Activated T-helper 1 cell treated with anti-CD3 and anti-CD28 coated beads, Interleukin-2, amount 50 U/mL, for 16 hours (primary cell): ENCODE measurements around the gene SRSF11.
"Not testable (repeated sequence)": the region's sequence is repeated elsewhere in the genome, so short reads cannot be mapped to it uniquely, and the experiment has no call there.

Experiments used
- DNase-seq, 2 donors: peaks; one replicate each; pipeline ENCODE4 v3.0.0-alpha.2; 2020; ENCODE audit warnings: low read depth in 1 of 2, low spot score in 1 of 2

SRSF11 gene, protein sequence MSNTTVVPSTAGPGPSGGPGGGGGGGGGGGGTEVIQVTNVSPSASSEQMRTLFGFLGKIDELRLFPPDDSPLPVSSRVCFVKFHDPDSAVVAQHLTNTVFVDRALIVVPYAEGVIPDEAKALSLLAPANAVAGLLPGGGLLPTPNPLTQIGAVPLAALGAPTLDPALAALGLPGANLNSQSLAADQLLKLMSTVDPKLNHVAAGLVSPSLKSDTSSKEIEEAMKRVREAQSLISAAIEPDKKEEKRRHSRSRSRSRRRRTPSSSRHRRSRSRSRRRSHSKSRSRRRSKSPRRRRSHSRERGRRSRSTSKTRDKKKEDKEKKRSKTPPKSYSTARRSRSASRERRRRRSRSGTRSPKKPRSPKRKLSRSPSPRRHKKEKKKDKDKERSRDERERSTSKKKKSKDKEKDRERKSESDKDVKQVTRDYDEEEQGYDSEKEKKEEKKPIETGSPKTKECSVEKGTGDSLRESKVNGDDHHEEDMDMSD

DNA sequence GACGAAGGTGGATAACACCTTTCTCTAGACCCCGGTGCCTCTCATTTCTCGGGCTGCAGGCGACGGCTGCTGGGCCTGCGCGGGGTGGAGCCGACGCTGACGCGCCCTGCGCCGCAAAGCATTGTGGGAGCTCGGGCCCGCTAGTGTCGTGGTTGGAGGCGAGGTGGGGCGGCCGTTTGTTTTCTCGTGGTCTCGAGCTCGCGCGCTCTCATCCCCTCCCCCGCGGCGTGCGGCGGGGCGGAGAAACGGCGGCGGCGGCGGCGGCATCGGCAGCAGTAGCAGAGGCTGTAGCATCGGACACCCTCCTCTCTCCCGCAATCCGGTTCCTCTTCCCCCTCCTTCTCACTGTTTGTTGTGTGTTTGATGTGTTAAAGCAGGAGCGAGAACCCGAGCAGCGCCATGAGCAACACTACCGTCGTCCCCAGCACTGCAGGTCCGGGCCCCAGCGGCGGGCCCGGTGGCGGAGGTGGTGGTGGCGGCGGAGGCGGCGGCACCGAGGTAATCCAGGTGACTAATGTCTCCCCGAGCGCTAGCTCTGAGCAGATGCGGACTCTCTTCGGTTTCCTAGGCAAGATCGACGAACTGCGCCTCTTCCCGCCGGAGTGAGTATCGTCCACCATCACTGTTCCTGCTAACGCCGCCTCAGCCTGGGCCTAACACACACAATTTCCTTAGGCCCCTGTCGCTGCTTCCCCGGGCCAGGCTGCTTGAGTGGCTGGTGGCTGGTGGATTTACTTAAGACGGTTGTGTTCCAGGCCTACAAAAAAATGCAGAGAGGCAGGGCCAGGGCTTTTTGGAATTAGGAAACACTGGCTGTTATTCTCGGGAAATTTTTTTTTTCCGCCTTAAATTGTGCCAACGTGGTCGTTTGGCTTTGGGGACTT is at the start of gene SRSF11:
Gene SRSF11, plus strand, starts transcription at position 143 of the 884 bp plus-strand sequence. Its CDS starts 257 bp downstream, at position 400.
- DNase-seq, result peak; percentile 96

DNA sequence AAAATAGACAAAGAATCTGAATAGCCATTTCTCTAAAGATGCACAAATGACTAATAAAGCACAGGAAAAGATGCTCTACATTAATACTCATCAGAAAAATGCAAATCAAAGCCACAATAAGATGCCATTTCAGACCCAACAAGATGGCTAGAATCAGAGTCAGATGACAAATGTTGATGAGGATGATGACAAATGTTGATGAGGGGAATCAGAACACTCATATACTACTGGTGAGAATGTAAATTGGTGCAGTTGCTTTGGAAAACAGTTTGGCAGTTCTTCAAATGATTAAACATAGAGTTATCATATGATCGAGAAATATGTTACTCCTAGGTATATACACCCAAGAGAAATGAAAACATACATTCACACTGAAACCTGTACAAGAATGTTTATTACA is 49.7 kb upstream of the SRSF11 start:
- no peak for DNase-seq

DNA sequence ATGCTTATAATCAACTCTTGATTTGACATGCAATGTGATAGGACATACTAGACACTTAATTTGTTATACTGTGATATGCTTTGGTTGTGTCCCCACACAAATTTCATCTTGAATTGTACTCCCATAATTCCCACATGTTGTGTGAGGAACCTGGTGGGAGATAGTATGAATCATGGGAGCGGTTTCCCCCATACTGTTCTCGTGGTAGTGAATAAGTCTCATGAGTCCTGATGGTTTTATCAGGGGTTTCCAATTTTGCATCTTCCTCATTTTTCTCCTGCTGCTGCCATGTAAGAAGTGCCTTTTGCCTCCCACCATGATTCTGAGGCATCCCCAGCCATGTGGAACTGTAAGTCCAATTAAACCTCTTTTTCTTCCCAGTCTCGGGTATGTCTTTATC is 36.0 kb upstream of the SRSF11 start:
- DNase-seq, result not testable (repeated sequence)

DNA sequence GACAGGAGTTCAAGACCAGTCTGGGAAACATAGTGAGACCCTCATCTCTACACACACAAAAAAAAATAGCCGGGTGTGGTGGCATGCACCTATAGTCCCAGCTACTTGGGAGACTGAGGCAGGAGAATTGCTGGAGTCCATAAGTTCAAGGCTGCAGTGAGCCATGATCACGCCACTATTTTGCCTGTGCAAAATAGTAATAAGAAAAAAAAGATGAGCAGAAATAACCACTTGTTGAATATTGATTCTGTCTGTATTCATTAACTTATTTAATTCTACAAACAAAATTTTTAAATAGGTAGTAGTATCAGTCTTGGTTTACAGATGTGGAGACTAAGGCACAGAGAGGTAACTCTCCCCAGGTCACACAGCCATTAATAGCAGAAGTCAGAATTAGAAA is 32.7 kb upstream of the SRSF11 start:
- DNase-seq, result no peak

DNA sequence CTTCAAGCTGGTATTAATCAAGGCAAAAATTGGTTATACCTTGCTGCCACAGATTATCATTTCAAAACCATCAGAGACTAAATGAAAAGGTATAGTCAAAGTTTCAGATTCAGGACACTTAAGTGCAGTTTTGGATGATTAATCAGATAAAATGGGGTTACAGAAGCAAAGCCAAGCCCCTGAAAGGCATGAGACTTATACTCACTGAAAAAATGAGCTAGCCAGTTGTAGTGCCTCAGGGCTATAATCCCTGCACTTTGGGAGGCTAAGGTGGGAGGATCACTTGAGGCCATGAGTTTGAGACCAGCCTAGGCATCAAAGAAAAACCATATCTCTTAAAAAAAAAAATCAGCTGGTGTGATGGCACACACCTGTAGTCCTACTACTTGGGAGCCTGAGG is 31.0 kb upstream of the SRSF11 start:
- no peak for DNase-seq

DNA sequence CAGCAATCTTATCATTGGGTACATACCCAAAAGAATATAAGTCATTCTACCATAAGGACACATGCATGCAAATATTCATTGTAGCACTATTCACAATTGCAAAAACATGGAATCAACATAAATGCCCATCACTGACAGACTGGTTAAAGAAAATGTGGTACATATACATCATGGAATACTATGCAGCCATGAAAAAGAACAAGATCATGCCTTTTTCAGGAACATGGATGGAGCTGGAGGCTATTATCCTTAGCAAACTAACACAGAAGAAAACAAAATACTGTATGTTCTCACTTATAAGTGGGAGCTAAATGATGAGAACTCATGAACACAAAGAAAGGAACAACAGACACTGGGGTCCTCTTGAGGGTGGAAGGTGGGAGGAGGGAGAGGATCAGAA is 28.7 kb upstream of the SRSF11 start:
- DNase-seq, result not testable (repeated sequence)

DNA sequence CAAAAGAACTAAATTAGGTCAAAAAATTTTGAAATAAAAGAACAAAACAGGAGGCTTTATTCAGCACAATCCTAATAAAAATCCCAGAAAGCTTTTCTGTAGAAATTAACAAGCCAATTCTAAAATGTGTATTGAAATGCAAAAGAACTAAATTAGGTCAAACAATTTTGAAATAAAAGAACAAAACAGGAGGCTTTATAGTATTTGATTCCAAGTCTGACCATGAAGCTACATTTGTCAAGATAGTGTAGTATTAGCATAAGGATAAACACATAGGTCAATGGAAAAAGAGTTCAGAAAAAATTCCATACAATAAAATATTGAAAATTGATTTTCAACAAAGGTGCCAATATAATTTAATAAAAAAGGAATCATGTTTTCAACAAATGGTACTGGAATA is 26.6 kb upstream of the SRSF11 start:
- DNase-seq, result no peak

DNA sequence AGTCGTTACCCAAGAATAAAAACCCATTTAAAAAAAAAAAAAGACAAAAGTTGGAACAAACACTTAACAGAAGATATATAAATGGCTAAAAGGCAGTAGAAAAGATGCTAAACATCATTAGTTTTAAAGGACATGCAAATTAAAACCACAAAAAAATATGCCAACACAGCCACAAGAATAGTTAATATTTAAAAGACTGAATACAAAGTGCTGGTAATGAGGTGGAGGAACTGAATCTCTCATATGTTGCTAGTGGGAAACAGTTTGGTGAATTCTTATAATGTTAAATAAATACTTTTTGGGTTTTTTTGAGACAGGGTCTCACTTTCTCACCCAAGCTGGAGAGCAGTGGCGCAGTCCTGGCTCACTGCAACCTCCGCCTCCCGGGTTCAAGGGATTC is 25.8 kb upstream of the SRSF11 start:
- no peak for DNase-seq

DNA sequence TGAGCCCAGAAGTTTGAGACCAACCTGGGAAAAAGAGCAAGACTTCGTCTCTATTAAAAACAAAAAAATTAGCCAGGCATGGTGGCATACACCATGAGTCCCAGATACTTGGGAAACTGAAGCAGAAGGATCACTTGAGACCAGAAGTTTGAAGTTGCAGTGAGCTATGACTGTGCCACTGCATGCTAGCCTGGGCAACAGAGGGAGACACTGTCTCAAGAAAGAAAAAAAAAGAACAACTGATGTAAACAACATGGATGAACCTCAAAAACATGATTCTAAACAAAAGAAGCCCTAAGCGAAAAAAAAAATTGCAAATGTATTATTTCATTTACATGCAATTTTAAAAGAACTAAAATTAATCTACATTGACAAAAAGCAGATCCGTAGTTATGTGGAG is 24.8 kb upstream of the SRSF11 start:
- DNase-seq, result no peak

DNA sequence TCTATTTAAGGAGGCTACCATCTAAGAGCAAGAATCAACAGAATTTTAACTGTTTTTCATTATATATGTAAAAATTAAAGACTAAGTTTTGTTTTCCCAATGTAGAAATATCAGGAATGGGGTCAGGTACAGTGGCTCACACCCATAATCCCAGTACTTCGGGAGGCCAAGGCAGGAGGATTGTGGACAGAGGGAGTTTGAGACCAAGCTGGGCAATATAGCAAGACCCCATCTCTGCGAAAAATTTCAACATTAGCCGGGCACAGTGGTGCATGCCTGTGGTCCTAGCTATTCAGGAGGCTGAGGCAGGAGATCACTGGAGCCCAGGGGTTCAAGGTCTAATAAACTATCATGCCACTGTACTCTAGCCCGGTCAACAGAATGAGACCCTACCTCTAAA is 21.1 kb upstream of the SRSF11 start:
- no peak for DNase-seq

DNA sequence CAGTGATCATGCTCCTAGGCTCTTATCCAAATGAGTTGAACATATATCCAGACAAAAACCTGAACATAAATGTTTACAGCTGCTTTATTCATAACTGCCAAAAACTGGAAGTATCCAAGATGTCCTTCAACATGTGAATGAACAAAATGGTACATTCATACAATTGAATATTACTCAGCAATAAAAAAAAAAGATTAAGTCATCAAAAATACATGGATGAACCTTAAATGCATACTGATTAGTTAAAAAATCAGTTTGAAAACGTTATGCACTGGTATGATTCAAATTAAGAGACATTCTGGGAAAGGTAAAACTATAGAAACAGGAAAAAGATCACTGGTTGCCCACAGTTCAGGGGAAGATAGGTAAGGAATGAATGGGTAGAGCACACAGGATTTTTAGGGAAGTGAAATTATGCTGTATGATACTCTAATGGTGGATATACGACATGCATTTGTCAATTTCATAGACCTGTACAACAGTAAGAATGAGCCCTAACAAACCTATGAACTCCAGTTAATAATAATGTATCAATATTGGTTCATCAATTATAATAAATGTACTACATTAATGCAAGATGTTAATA is 18.9 kb upstream of the SRSF11 start:
- DNase-seq, result no peak

DNA sequence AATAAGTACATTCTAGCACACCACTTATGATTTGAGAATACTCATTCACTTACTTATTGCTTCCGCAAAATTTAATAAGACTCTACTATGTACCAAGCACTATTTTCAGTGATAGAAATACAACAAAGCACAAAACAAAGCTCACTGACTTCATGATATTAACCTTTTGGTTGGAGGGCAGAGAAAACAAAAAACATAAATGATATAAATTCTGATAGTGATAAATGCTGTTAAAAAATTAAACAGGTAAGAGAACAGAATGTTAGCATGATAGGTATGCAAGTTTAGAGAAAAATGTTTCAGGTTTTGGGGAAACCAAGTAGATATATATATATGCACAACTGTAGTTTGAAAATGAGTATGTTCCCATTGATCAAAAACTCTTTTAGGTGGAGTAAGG is 17.0 kb upstream of the SRSF11 start:
- DNase-seq, result no peak

DNA sequence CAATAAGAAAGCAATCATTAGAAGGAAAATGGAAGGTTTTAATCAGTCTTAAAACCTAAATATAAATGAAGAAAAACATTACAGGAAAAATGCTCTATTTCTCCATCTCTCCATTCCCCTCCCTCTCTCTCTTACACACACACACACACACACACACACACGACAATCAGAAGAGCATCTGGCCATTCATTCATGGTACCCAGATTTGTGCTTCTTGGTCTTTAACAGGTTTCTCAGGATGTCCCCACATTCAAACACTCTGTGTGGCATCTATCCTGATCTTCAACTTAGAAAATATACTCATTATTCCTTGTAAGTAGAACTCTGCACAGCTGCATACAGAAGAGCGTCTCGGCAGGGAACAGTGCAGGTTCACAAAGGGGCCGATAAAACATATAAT is 16.6 kb upstream of the SRSF11 start:
- no peak for DNase-seq

DNA sequence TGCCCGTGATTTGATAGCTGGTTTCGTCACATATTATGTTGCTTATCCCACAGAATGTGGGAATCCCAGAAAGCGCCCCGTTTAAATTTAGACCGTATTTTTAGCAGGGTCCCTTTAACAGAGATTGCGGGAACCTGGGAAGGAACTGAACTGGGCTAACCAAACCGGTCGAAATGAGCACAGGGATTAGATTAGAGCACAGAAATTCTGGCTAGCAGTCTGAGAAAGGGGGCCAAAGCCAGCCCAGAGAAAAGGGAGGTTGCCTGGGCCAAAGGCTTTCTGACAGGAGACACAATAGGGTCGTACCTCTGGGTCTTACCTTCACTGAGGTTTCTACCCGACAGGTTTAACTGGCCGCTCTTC is 16.1 kb upstream of the SRSF11 start:
- no peak for DNase-seq

DNA sequence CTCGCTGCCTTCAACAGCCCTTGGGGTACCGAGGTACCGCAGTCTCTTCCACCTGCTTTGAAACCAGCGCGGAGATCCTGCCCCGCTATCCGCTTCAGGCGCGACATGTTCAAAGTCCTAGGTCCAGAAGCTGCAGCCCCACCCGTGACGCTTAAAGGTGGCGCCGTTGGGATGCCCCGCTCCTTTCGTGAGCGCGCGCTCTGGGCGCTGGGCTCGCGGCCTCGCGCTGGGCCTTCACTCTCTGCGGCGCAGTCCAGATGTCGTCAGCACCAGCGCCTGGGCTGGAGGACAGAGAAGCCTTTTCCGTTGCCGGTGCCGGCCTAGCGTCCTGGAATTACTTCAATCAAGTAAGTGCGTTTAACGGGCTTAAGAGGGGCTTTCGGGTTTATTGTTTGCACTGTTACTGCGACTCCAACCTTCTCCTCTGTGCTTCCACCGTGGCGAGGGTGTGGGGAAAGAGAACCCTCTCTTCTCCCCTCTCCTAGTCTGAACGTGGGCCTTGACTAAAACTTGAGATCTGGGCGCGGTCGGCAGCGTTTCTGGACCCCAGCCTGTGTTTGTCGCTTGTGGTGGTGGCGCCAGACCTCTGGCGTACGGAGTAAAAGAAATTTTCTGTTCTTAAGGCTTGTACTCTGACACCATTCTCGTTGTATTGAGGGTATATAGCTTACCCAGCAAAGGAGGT is 15.6 kb upstream of the SRSF11 start, which contains the start of gene LRRC40:
Gene LRRC40, minus strand, starts transcription at position 146 of the 685 bp plus-strand sequence. Its CDS starts 39 bp downstream, at position 107.
- DNase-seq, result peak; percentile 90 to 92

DNA sequence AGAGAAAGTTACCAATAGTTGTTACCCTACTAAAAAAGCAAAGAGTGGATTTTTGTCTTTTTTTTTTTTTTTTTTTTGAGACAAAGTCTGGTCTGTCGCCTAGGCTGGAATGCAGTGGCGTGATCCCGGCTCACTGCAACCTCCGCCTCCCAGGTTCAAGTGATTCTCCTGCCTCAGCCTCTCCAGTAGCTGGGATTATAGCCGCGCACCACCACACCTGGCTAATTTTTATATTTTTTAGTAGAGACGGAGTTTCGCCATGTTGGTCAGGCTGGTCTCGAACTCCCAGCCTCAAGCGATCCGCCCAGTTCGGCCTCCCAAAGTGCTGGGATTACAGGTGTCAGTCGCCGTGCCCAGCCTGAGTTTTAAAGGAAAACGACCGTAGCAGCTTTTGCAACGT is 14.3 kb upstream of the SRSF11 start:
- not testable (repeated sequence) for DNase-seq

DNA sequence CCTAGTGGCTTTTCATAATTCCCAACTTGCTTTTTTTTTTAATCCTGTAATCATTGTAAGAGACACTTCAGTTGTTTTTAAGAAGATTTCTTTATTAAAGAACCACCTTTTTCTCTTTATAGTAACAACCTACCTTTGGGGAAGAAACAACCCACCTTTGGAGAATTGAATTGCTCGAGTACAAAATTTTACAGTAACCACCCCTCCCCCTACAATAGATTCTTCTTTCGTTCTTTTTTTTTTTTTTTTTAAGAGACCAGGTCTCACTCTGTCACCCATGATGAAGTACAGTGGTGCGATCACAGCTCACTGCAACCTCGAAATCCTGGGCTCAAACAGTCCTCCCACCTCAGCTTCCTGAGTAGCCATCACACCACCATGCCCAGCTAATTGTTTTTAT is 13.7 kb upstream of the SRSF11 start:
- no peak for DNase-seq

DNA sequence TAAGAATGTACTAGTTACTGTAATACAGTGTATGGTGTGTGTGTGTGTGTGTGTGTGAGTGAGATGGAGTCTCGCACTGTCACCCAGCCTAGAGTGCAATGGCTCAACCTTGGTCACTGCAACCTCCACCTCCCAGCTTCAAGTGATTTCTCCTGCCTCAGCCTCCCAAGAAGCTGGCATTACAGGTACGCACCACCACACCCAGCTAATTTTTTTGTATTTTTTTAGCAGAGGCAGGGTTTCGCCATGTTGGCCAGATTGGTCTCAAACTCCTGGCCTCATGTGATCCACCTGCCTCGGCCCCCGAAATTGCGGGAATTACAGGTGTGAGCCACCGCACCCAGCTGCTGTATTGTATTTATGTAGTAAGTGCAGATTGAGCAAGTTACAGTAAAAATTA is 12.9 kb upstream of the SRSF11 start:
- no peak for DNase-seq

DNA sequence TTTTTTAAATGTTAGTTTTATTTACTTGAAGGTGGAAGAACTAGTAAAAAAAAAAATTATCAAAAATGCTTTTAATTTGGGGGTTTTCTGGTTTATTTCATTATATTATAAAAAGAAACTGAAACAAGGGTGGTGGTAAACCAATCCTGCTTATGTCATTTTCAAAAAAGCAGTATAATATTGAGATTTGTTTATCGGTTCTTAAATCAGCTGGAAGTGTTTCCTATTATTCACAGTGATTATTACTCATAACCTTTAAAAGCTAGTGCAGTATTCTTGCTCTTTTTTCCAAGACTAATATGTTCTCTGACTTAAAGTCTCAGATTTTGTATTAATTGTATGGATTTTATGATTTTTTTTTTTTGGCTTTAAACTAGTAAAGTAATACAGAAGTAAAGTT is 10.4 kb upstream of the SRSF11 start:
- no peak for DNase-seq

DNA sequence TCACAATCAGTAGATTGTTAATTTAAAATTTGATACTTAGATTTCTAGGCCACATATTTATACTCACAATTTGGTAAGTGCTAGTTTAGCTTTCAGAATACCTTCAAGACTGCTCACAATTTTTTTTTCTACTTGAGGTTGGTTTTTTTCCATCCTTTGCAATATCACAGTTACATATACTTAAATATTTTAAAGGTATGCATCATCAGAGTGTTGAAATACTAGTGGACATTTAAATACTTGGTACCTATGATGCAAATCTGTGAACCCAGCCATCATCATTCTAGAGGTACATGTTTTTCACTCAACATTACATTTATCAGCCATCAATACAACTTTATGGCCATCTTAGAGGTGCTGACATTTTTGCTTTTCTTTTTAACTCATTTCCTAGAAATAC is 9.6 kb upstream of the SRSF11 start:
- DNase-seq, result no peak

DNA sequence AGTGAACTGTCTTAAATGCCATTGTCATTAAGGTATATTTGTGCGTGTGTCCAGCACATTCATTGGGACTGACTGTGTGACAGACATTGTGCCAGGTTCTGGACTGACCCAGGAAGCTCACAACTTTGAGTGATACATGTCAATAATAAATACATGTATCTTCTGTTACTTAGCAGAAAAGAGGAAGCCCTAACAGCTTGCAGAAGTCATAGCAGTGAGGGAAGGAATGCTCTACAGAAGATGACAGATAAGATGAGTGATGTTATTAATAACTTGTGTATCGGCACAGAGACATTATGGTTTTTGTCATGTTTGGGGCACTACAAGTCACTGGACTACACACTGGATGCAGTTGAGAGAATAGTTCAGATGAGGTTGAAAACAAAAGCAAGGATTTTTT is 1.2 kb upstream of the SRSF11 start:
- no peak for DNase-seq
